Fibroblast of the aortic adventitia (primary cell): ENCODE results near the gene CHURC1. TPM values are rescaled to one million over a fixed set of nuclear protein-coding genes. Genes with fewer than 3 reads are reported as not detected.

Source experiments
- DNase-seq: peaks from one replicate; pipeline ENCODE4 v3.0.0-alpha.2; 2010; ENCODE audit warnings: low read depth
- H3K4me3 ChIP-seq: 2 replicates; pipeline ENCODE4 v1.5.1; 2011; ENCODE audit warnings: low read depth, mild to moderate bottlenecking, control low read depth, low read length, moderate library complexity
- CTCF ChIP-seq: IDR thresholded peaks from 2 replicates; pipeline ENCODE4 v1.5.1; 2011; ENCODE audit warnings: mild to moderate bottlenecking, low read length, control low read depth, inconsistent platforms; ENCODE audit not compliant: insufficient read depth
- total RNA-seq: library from RNA; depleted of rRNA; stranded (reverse); fragments of >200 nt; gene quantifications from 2 replicates; pipeline ENCODE4 v1.2.3, GENCODE V29; 2012; ENCODE audit warnings: low replicate concordance

Gene CHURC1
- total RNA-seq, 1 donor, result 85.4 TPM

- TF ChIP-seq CTCF, result no peak
- DNase-seq, result no peak
Measured at GRCh38 chr14:64870160-64870559, 44.1 kb upstream of the CHURC1 start.

GRCh38 chr14:64871344-64871743 lies 42.9 kb upstream of the CHURC1 start:
- no peak for DNase-seq
- no peak overlapping the region for H3K4me3 ChIP-seq
- TF ChIP-seq CTCF, result no peak

More at GRCh38 chr14:64870160-64870559, 44.1 kb upstream of the CHURC1 start:
- no peak overlapping the region for H3K4me3 ChIP-seq

GRCh38 chr14:64873506-64874219 lies 40.6 kb upstream of the CHURC1 start:
- no peak for DNase-seq
- TF ChIP-seq CTCF, result no peak
- H3K4me3 ChIP-seq, result no peak overlapping the region

GRCh38 chr14:64875350-64875749 lies 38.9 kb upstream of the CHURC1 start:
- H3K4me3 ChIP-seq, result no peak overlapping the region
- DNase-seq, result no peak
- no peak for TF ChIP-seq CTCF

GRCh38 chr14:64877846-64878245 lies 36.4 kb upstream of the CHURC1 start:
- DNase-seq, result no peak
- no peak overlapping the region for H3K4me3 ChIP-seq
- TF ChIP-seq CTCF, result no peak

GRCh38 chr14:64878837-64879634 lies 35.2 kb upstream of the CHURC1 start:
- no peak for DNase-seq
- TF ChIP-seq CTCF, result no peak
- H3K4me3 ChIP-seq, result no peak overlapping the region
